ENCODE results near the gene TRIM47. TPM values are rescaled to one million over a fixed set of nuclear protein-coding genes. Genes with fewer than 3 reads are reported as not detected.

Gene TRIM47
- total RNA-seq, 1 experiment from 2014 or later = 25.7 TPM

DNA sequence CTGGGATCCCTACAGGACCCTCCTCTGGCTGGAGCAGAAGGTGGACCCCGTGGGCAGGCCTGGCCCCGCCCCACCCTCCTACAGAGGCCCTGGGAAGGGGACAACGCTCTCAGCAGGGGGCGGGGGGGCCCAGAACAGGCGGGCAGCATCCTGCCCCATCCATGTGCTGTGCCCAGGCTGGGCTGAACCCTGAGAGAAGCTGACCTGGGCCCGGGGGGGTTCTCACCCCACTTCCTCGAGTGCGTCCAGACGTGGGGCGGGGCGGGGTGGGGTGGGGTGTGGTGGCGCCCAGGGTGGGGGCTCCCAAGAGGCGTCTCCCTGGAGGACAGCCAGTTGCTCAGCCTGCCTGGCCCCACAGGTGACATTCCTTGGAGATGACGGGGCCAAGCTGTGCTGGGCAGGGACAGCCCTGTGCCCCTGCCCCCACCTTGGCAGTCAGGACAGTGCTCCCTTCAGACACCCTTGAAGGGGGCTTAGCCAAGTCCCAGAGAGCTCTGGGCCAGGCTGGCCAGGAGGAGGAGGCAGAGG, 33.8 kb downstream of the TRIM47 start:
- ChIA-PET CTCF (interaction anchor here (0.6 to 1.7 kb wide), 5 partner anchors 11 to 186 kb away, joined by 3 to 8 read pairs (median 3); partner anchors contain the start of genes TRIM65 and WBP2), POLR2A (interaction anchor here (0.7 to 3.4 kb wide), 6 partner anchors 11 to 422 kb away, joined by 3 to 27 read pairs (median 4); partner anchors contain the start of genes UNK and WBP2)
- Mint-ChIP-seq H3K27me3 (ENCODE audit: insufficient read depth, unreplicated experiment) (no peaks in the 10 kb centered on the region), H3K9me3 (ENCODE audit: unreplicated experiment) (no peaks in the 10 kb centered on the region), H3K36me3 (ENCODE audit: insufficient read depth, unreplicated experiment) (peaks cover 41% of the 10 kb centered on the region), H3K27ac (ENCODE audit: low read depth, unreplicated experiment) (no peak overlapping the region), H3K4me1 (ENCODE audit: insufficient read depth, unreplicated experiment) (peaks cover 14% of the 10 kb centered on the region), H3K4me3 (ENCODE audit: unreplicated experiment) (no peak overlapping the region)
- DNase-seq (ENCODE audit: unreplicated experiment) = peak; percentile 38
- TF ChIP-seq, protein P1, sequence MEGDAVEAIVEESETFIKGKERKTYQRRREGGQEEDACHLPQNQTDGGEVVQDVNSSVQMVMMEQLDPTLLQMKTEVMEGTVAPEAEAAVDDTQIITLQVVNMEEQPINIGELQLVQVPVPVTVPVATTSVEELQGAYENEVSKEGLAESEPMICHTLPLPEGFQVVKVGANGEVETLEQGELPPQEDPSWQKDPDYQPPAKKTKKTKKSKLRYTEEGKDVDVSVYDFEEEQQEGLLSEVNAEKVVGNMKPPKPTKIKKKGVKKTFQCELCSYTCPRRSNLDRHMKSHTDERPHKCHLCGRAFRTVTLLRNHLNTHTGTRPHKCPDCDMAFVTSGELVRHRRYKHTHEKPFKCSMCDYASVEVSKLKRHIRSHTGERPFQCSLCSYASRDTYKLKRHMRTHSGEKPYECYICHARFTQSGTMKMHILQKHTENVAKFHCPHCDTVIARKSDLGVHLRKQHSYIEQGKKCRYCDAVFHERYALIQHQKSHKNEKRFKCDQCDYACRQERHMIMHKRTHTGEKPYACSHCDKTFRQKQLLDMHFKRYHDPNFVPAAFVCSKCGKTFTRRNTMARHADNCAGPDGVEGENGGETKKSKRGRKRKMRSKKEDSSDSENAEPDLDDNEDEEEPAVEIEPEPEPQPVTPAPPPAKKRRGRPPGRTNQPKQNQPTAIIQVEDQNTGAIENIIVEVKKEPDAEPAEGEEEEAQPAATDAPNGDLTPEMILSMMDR (IDR thresholded peaks at IDR 0.05; ENCODE audit: unreplicated experiment) = no peak
- intact Hi-C loops (cut with micrococcal nuclease) = no loop called here
- BruUV-seq (replicated peaks) = no TSS peak

DNA sequence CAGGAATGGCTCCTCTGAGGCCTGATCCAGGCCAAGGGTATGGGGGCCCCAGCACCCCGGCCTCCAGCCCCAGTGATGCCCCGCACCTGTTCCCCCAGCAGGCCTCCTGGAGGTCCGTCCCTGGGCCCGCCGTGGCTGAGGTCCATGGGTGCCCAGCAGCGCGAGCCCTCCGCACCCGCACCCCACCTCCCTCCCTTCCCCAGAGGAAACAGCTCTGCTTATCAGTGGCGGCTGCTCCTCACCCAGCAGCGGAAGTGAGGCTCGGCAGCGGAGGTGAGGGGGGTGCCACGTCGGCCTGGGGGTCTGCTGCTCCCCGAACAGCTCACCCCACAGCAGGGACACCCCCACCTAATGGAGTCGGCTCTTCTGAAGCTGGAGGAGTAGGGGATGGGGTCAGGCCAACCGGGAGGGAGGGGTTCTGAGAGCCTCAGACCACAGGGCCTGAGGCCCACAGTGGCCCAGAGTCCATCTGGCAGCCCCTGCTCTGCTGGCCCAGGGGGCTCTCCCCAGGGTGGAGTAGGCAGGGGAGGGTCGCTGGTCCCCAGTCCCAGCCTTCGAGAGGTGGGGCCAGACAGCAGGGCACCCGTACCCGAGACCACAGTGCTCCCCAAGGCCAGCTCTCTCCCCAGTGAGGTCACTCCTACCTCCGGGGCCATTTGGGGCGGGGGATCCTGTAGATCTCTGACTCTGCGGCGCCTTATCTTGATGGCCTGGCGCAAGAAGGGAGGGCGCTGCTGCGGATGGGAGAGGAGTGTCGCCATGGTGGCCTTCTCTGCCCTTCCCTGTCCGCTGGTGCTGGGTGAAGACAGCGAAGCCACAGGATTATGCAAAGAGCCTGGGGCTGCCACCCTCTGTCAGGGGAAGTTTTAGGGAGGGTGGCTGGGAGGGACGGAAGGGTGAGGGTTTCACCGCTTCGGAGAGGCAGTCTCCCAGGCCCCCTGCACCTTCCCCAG, 34.5 kb downstream of the TRIM47 start, which contains the start of gene UNC13D:
Gene UNC13D, minus strand, starts transcription at position 828 of the 953 bp plus-strand sequence. Its CDS starts 67 bp downstream, at position 761.
- peak; percentile 60 for DNase-seq (ENCODE audit: unreplicated experiment)
- no TSS peak for BruUV-seq (replicated peaks)
- TF ChIP-seq, protein P1 (IDR thresholded peaks at IDR 0.05; ENCODE audit: unreplicated experiment) = no peak

DNA sequence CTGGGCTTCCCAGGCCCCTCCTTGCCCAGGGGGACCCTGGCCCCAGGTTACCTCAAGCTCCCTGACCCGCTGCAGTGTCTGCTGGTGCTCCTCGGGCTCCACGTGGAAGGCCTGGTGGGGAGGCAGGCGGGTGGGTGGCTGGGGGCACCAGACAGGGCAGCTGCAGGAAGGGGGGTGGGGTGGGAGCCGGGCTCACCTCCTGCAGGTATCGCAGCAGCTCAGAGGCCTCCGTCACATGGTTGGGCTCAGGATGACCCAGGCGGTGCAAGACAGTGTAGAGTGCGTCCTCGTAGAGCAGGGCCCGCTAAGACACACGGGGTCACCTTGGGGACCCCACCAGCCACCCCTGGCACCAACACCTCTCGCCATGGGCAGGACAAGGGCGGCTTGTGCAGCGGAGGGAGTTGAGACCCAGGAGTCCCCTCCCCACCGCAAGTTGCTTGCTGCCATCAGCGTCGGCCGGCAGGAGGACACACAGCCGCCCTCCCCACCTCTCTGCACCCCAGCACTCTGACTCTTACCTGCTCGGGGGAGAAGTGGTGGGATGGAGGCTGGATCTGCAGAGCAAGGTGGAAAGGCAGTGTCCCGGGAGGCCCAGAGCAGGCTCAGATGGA, 35.3 kb downstream of the TRIM47 start:
- DNase-seq (ENCODE audit: unreplicated experiment) = no peak
- TF ChIP-seq, protein P1 (IDR thresholded peaks at IDR 0.05; ENCODE audit: unreplicated experiment) = no peak
- POLR2A ChIA-PET = interaction anchor here (1.1 to 3.4 kb wide), 3 partner anchors 10 to 66 kb away, joined by 3 to 27 read pairs (median 4); partner anchors contain the start of gene WBP2
- Mint-ChIP-seq H3K9me3 (ENCODE audit: unreplicated experiment) (no peaks in the 10 kb centered on the region), H3K27ac (ENCODE audit: low read depth, unreplicated experiment) (no peak overlapping the region), H3K4me1 (ENCODE audit: insufficient read depth, unreplicated experiment) (peaks cover 14% of the 10 kb centered on the region), H3K36me3 (ENCODE audit: insufficient read depth, unreplicated experiment) (peaks cover 26% of the 10 kb centered on the region), H3K4me3 (ENCODE audit: unreplicated experiment) (no peak overlapping the region), H3K27me3 (ENCODE audit: insufficient read depth, unreplicated experiment) (no peaks in the 10 kb centered on the region)
- BruUV-seq (replicated peaks) = no TSS peak
- intact Hi-C loops (cut with micrococcal nuclease) = no loop called here
- CTCF ChIA-PET = no interaction called here

More for the DNA sequence above, 34.5 kb downstream of the TRIM47 start, which contains the start of gene UNC13D:
- Mint-ChIP-seq H3K9me3 (ENCODE audit: unreplicated experiment) (no peaks in the 10 kb centered on the region), H3K36me3 (ENCODE audit: insufficient read depth, unreplicated experiment) (peaks cover 34% of the 10 kb centered on the region), H3K27ac (ENCODE audit: low read depth, unreplicated experiment) (no peak within 1 kb of the TSS), H3K27me3 (ENCODE audit: insufficient read depth, unreplicated experiment) (no peaks in the 10 kb centered on the region), H3K4me1 (ENCODE audit: insufficient read depth, unreplicated experiment) (peaks cover 14% of the 10 kb centered on the region), H3K4me3 (ENCODE audit: unreplicated experiment) (peak within 1 kb of the TSS; percentile 16)
- ChIA-PET POLR2A (interaction anchor here (0.6 to 3.4 kb wide), 9 partner anchors 11 to 423 kb away, joined by 3 to 27 read pairs (median 3); partner anchors contain the start of genes UNK and WBP2), CTCF (interaction anchor here (1.3 to 1.7 kb wide), 2 partner anchors 11 to 52 kb away, joined by 3 to 8 read pairs; partner anchors contain the start of genes TRIM65 and WBP2)
- intact Hi-C loops (cut with micrococcal nuclease) = no loop called here
